Trophoblast cell (in vitro differentiated cells and primary cell): ENCODE measurements around the gene SYNPO2.
"Not testable (repeated sequence)": the region's sequence is repeated elsewhere in the genome, so short reads cannot be mapped to it uniquely, and the experiment has no call there.

ENCODE experiments used
- DNase-seq, 2 donors: peaks; one replicate each; pipeline ENCODE4 v3.0.0-alpha.2; 2016
- H2AFZ ChIP-seq: 2 replicates; pipeline ENCODE4 v1.6.1; 2013; ENCODE audit warnings: low read length, moderate library complexity, mild to moderate bottlenecking; ENCODE audit not compliant: insufficient read depth, poor library complexity
- H2AK5ac ChIP-seq: 2 replicates; pipeline ENCODE4 v1.6.1; 2013; ENCODE audit warnings: mild to moderate bottlenecking, low read length
- H2BK120ac ChIP-seq: 2 replicates; pipeline ENCODE4 v1.6.1; 2013; ENCODE audit warnings: low read length, mild to moderate bottlenecking, moderate library complexity; ENCODE audit not compliant: insufficient read depth, poor library complexity
- H2BK12ac ChIP-seq: 2 replicates; pipeline ENCODE4 v1.6.1; 2013; ENCODE audit warnings: mild to moderate bottlenecking, low read length, moderate library complexity
- H2BK5ac ChIP-seq: 2 replicates; pipeline ENCODE4 v1.6.1; 2013; ENCODE audit warnings: low read length, low read depth, moderate library complexity, mild to moderate bottlenecking; ENCODE audit not compliant: poor library complexity
- H3K14ac ChIP-seq: 2 replicates; pipeline ENCODE4 v1.6.1; 2013; ENCODE audit warnings: mild to moderate bottlenecking, low read length
- H3K18ac ChIP-seq: 2 replicates; pipeline ENCODE4 v1.6.1; 2013; ENCODE audit warnings: mild to moderate bottlenecking, low read length
- H3K23ac ChIP-seq: 2 replicates; pipeline ENCODE4 v1.6.1; 2013; ENCODE audit warnings: low read length
- H3K27ac ChIP-seq: 2 replicates; pipeline ENCODE4 v1.5.1; 2013; ENCODE audit warnings: low read depth, mild to moderate bottlenecking, inconsistent platforms, low read length, moderate library complexity
- H3K27me3 ChIP-seq: 2 replicates; pipeline ENCODE4 v1.6.1; 2013; ENCODE audit warnings: inconsistent platforms, mild to moderate bottlenecking, low read length, moderate library complexity; ENCODE audit not compliant: insufficient read depth
- H3K36me3 ChIP-seq, 2 experiments: 1 replicate in 1 of 2; 2 replicates in 1 of 2; pipeline ENCODE4 v1.6.1; 2013; ENCODE audit warnings: low read length in 2 of 2, mild to moderate bottlenecking in 2 of 2, moderate library complexity in 1 of 2; ENCODE audit not compliant: insufficient read depth in 2 of 2, control insufficient read depth in 1 of 2
- H3K4ac ChIP-seq: 2 replicates; pipeline ENCODE4 v1.6.1; 2013; ENCODE audit warnings: low read depth, mild to moderate bottlenecking, low read length, moderate library complexity
- H3K4me1 ChIP-seq, 2 experiments: 1 replicate in 1 of 2; 2 replicates in 1 of 2; pipeline ENCODE4 v1.6.1; 2013; ENCODE audit warnings: low read length in 2 of 2, mild to moderate bottlenecking in 2 of 2, moderate library complexity in 1 of 2; ENCODE audit not compliant: insufficient read depth in 2 of 2, control insufficient read depth in 1 of 2
- H3K4me2 ChIP-seq: 2 replicates; pipeline ENCODE4 v1.6.1; 2013; ENCODE audit warnings: inconsistent platforms, mild to moderate bottlenecking, low read length, moderate library complexity
- H3K4me3 ChIP-seq: 2 replicates; pipeline ENCODE4 v1.5.1; 2013; ENCODE audit warnings: mild to moderate bottlenecking, low read depth, low read length, inconsistent platforms
- H3K79me1 ChIP-seq: one replicate; pipeline ENCODE4 v1.6.1; 2013; ENCODE audit warnings: low read length
- H3K79me2 ChIP-seq: 2 replicates; pipeline ENCODE4 v1.6.1; 2013; ENCODE audit warnings: low read length, mild to moderate bottlenecking; ENCODE audit not compliant: control insufficient read depth, insufficient read depth, poor library complexity
- H3K9ac ChIP-seq: 2 replicates; pipeline ENCODE4 v1.6.1; 2013; ENCODE audit warnings: mild to moderate bottlenecking, low read length
- H3K9me3 ChIP-seq: 2 replicates; pipeline ENCODE4 v1.6.1; 2013; ENCODE audit warnings: low read depth, mild to moderate bottlenecking, control low read depth, inconsistent platforms, low read length; ENCODE audit not compliant: insufficient read depth
- H4K12ac ChIP-seq: 2 replicates; pipeline ENCODE4 v1.6.1; 2013; ENCODE audit warnings: low read depth, mild to moderate bottlenecking, low read length, moderate library complexity
- H4K8ac ChIP-seq: 2 replicates; pipeline ENCODE4 v1.6.1; 2013; ENCODE audit warnings: low read depth, mild to moderate bottlenecking, low read length, moderate library complexity
- H4K91ac ChIP-seq: one replicate; pipeline ENCODE4 v1.6.1; 2013; ENCODE audit warnings: low read depth, mild to moderate bottlenecking, low read length, moderate library complexity
- WGBS: extraction: QIAGEN DNeasy Blood & Tissue Kit; methylation state at CpG from one replicate; pipeline ENCODE4 v1.1.7; 2013; ENCODE audit warnings: missing lambda C conversion rate; ENCODE audit not compliant: insufficient read length, insufficient coverage; ENCODE audit errors: extremely low coverage; 5-methylcytosine and 5-hydroxymethylcytosine counted together

The SYNPO2 gene

DNA sequence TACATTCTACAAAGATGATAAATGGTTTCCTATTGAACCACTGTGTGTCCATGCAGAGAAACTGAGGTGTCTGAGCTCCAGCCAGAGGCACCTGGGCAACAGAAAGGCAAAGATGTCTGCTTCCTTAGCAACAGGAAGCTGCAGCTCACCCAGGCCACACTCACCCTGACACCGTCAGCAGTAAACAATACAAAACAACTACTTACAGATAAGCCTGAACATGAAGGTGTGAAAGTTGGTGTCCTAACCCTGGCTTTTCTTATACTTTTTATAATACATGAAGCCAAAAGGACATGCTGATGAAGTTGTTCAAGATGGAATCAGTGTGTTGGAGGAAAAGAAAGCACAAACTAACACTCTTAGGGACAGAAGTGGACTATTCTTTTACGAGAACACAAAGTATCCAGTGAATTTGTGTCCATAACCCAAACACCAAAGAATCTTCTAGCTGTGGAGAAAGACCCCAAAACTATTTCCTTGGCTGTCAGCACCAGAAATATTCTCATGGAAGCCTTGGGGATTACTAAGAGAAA is 117.3 kb downstream of the SYNPO2 start:
- no CpG with 5 or more reads among the region's 2 CpGs for WGBS

DNA sequence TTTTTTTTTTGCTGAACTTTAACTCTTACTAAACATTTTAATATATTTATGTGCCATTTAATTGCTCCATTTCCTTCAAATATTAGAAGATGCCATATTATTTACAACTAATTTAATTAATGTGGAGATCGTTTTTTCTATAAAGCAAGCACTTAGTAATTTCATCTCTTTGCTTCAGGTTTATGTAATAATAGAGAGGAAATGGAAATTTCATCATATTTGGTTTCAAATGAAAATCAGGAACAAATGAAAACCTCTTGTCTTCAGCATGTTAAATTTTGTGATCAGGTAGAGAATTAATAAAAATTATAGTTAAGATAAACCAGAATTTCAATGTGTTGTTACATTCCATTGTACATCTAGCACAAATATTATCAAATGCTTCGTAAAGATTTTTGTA is 120.1 kb downstream of the SYNPO2 start:
- no peak overlapping the region for H3K27ac ChIP-seq
- H4K91ac ChIP-seq: no peak overlapping the region
- no peak overlapping the region for H3K4me2 ChIP-seq
- no peak overlapping the region for H2BK12ac ChIP-seq
- no peak overlapping the region for H2AFZ ChIP-seq
- no peaks in the 10 kb centered on the region for H3K27me3 ChIP-seq
- no peak overlapping the region for H3K4ac ChIP-seq
- H3K79me2 ChIP-seq: no peaks in the 10 kb centered on the region
- no peaks in the 10 kb centered on the region for H3K9me3 ChIP-seq
- H3K9ac ChIP-seq: no peak overlapping the region
- no peaks in the 10 kb centered on the region for H3K79me1 ChIP-seq
- no CpG with 5 or more reads among the region's 2 CpGs for WGBS
- no peak for DNase-seq
- no peak overlapping the region for H2AK5ac ChIP-seq
- no peaks in the 10 kb centered on the region for H3K4me1 ChIP-seq
- H3K36me3 ChIP-seq: no peaks in the 10 kb centered on the region
- no peak overlapping the region for H3K18ac ChIP-seq
- H3K14ac ChIP-seq: no peak overlapping the region
- H4K12ac ChIP-seq: no peak overlapping the region
- no peak overlapping the region for H4K8ac ChIP-seq
- H3K23ac ChIP-seq: no peak overlapping the region
- no peak overlapping the region for H3K4me3 ChIP-seq
- no peak overlapping the region for H2BK120ac ChIP-seq
- no peak overlapping the region for H2BK5ac ChIP-seq

More for the DNA sequence above, 117.3 kb downstream of the SYNPO2 start:
- Histone ChIP-seq H3K14ac (no peak overlapping the region), H3K9me3 (no peaks in the 10 kb centered on the region), H3K36me3 (no peaks in the 10 kb centered on the region), H3K27me3 (no peaks in the 10 kb centered on the region), H3K79me2 (no peaks in the 10 kb centered on the region), H2BK120ac (no peak overlapping the region), H2AK5ac (no peak overlapping the region), H3K18ac (no peak overlapping the region), H2BK5ac (no peak overlapping the region), H3K4me1 (no peaks in the 10 kb centered on the region), H3K79me1 (no peaks in the 10 kb centered on the region), H2BK12ac (no peak overlapping the region), H4K8ac (no peak overlapping the region), H3K23ac (no peak overlapping the region), H4K12ac (no peak overlapping the region), H3K4me3 (no peak overlapping the region), H3K27ac (no peak overlapping the region), H3K4ac (no peak overlapping the region), H2AFZ (no peak overlapping the region), H3K4me2 (no peak overlapping the region), H3K9ac (no peak overlapping the region), H4K91ac (no peak overlapping the region)
- peak in 1 of 2 donors; percentile 17 for DNase-seq

DNA sequence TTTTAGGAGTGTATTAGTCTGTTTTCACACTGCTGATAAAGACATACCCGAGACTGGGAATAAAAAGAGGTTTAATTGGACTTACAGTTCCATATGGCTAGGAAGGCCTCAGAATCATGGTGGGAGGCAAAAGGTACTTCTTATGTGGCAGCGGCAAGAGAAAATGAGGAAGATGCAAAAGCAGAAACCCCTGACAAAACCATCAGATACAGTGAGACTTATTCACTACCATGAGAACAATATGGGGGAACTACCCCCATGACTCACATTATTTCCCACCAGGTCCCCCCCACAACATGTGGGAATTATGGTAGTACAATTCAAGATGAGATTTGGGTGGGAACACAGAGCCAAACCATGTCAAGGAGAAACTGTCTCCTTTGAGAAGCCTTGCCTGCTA is 121.6 kb downstream of the SYNPO2 start:
- not testable (repeated sequence) for H3K4me2 ChIP-seq, H4K12ac ChIP-seq, H3K4ac ChIP-seq, DNase-seq, H2BK120ac ChIP-seq, H3K36me3 ChIP-seq, H2BK12ac ChIP-seq, H3K79me1 ChIP-seq, H2AK5ac ChIP-seq, H3K9me3 ChIP-seq, H3K79me2 ChIP-seq, H3K27me3 ChIP-seq, H3K27ac ChIP-seq, H2AFZ ChIP-seq, H4K8ac ChIP-seq, H3K4me3 ChIP-seq, H3K23ac ChIP-seq, H3K14ac ChIP-seq, H3K18ac ChIP-seq, H2BK5ac ChIP-seq, H4K91ac ChIP-seq, H3K4me1 ChIP-seq, H3K9ac ChIP-seq
- WGBS: no CpG with 5 or more reads among the region's 2 CpGs

DNA sequence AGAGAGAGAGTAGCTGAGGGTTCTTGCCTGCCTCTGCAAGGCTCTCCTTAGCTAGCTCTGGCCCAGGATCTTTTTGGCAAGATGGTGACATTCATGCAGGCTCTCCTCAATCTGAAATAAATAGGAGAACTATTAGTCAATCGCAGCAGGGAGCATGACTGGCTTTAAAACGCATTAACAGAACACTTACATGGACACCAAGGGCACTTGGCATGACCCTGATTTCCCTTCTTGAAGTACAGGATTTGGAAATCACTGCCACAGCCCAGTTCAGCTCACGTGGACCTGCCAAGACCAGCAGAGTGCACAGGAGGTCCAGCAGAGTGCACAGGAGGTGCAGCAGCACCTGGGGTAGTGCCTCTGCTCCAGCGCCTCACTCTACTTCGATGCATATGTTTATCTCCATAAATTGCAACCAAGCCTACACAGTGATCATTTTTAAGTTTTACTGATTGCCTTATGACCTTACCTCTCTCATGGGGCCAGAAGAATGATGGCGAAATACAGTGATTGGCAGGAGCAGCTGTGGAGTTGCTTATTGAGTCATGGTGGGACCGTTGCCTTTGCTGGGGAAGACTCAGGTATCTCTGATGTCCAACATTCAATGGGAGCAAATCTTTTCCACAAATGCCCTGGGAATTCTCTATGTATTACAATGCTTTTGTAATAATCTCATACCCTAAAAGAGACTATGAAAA is 122.4 kb downstream of the SYNPO2 start:
- no peak overlapping the region for H3K4ac ChIP-seq
- no peak overlapping the region for H4K91ac ChIP-seq
- H3K79me1 ChIP-seq: no peaks in the 10 kb centered on the region

More for the DNA sequence above, 122.4 kb downstream of the SYNPO2 start:
- Histone ChIP-seq H4K12ac (no peak overlapping the region), H3K9me3 (no peaks in the 10 kb centered on the region), H4K8ac (no peak overlapping the region), H3K23ac (no peak overlapping the region), H3K36me3 (no peaks in the 10 kb centered on the region), H3K27ac (no peak overlapping the region), H2BK120ac (no peak overlapping the region), H2AFZ (no peak overlapping the region), H3K14ac (no peak overlapping the region), H2AK5ac (no peak overlapping the region), H2BK12ac (no peak overlapping the region), H2BK5ac (no peak overlapping the region), H3K18ac (no peak overlapping the region), H3K9ac (no peak overlapping the region), H3K79me2 (no peaks in the 10 kb centered on the region), H3K27me3 (no peaks in the 10 kb centered on the region), H3K4me1 (no peaks in the 10 kb centered on the region), H3K4me3 (no peak overlapping the region), H3K4me2 (no peak overlapping the region)
- WGBS: no CpG with 5 or more reads among the region's 7 CpGs
- no peak for DNase-seq
